Mesendoderm (in vitro differentiated cells): ENCODE results near the gene CYRIA.

ENCODE experiments used
- DNase-seq: peaks from one replicate; pipeline ENCODE4 v3.0.0; 2013
- H2AK5ac ChIP-seq: 2 replicates; pipeline ENCODE4 v1.6.1; 2013; ENCODE audit warnings: low read length, inconsistent platforms
- H2BK120ac ChIP-seq: 2 replicates; pipeline ENCODE4 v1.6.1; 2013; ENCODE audit warnings: low read depth, mild to moderate bottlenecking, low read length, moderate library complexity, mixed read lengths
- H2BK15ac ChIP-seq: replicated peaks from 2 replicates; pipeline ENCODE4 v1.6.1; 2013; ENCODE audit warnings: low read depth, mild to moderate bottlenecking, moderate library complexity
- H2BK5ac ChIP-seq: 2 replicates; pipeline ENCODE4 v1.6.1; 2013; ENCODE audit warnings: low read length, inconsistent platforms
- H3K18ac ChIP-seq: 2 replicates; pipeline ENCODE4 v1.6.1; 2013; ENCODE audit warnings: mild to moderate bottlenecking, low read length, mixed read lengths
- H3K23ac ChIP-seq: one replicate; pipeline ENCODE4 v1.6.1; 2013; ENCODE audit warnings: low read length
- H3K27ac ChIP-seq: 2 replicates; pipeline ENCODE4 v1.5.1; 2013; ENCODE audit warnings: low read depth, mild to moderate bottlenecking, inconsistent platforms, low read length, moderate library complexity
- H3K27me3 ChIP-seq: 2 replicates; pipeline ENCODE4 v1.6.1; 2013; ENCODE audit warnings: low read length, control low read depth, mild to moderate bottlenecking, inconsistent platforms; ENCODE audit not compliant: insufficient read depth, poor library complexity
- H3K36me3 ChIP-seq: 2 replicates; pipeline ENCODE4 v1.6.1; 2013; ENCODE audit warnings: low read length, inconsistent platforms; ENCODE audit not compliant: control insufficient read depth, insufficient read depth
- H3K4ac ChIP-seq: one replicate; pipeline ENCODE4 v1.6.1; 2013; ENCODE audit warnings: low read depth, mild to moderate bottlenecking, low read length, moderate library complexity
- H3K4me1 ChIP-seq: 2 replicates; pipeline ENCODE4 v1.6.1; 2013; ENCODE audit warnings: low read depth, low read length, inconsistent platforms; ENCODE audit not compliant: control insufficient read depth
- H3K4me2 ChIP-seq: 2 replicates; pipeline ENCODE4 v1.6.1; 2013; ENCODE audit warnings: low read length
- H3K4me3 ChIP-seq: 2 replicates; pipeline ENCODE4 v1.5.1; 2013; ENCODE audit warnings: mild to moderate bottlenecking, low read length
- H3K56ac ChIP-seq: one replicate; pipeline ENCODE4 v1.6.1; 2013; ENCODE audit warnings: low read length
- H3K79me1 ChIP-seq: 2 replicates; pipeline ENCODE4 v1.6.1; 2013; ENCODE audit warnings: low read length, inconsistent platforms
- H3K79me2 ChIP-seq: 2 replicates; pipeline ENCODE4 v1.6.1; 2013; ENCODE audit warnings: mild to moderate bottlenecking, low read length; ENCODE audit not compliant: control insufficient read depth, insufficient read depth
- H3K9ac ChIP-seq: 2 replicates; pipeline ENCODE4 v1.6.1; 2013; ENCODE audit warnings: low read length, inconsistent platforms
- H4K5ac ChIP-seq: one replicate; pipeline ENCODE4 v1.6.1; 2013; ENCODE audit warnings: low read length
- H4K8ac ChIP-seq: one replicate; pipeline ENCODE4 v1.6.1; 2013; ENCODE audit warnings: low read depth, mild to moderate bottlenecking, control low read depth, low read length, moderate library complexity
- WGBS: extraction: QIAGEN DNeasy Blood & Tissue Kit; methylation state at CpG from one replicate; pipeline ENCODE4 v1.1.7; 2013; ENCODE audit warnings: low lambda C conversion rate, missing lambda C conversion rate; ENCODE audit not compliant: insufficient coverage; ENCODE audit errors: extremely low coverage; 5-methylcytosine and 5-hydroxymethylcytosine counted together

CYRIA gene

DNA sequence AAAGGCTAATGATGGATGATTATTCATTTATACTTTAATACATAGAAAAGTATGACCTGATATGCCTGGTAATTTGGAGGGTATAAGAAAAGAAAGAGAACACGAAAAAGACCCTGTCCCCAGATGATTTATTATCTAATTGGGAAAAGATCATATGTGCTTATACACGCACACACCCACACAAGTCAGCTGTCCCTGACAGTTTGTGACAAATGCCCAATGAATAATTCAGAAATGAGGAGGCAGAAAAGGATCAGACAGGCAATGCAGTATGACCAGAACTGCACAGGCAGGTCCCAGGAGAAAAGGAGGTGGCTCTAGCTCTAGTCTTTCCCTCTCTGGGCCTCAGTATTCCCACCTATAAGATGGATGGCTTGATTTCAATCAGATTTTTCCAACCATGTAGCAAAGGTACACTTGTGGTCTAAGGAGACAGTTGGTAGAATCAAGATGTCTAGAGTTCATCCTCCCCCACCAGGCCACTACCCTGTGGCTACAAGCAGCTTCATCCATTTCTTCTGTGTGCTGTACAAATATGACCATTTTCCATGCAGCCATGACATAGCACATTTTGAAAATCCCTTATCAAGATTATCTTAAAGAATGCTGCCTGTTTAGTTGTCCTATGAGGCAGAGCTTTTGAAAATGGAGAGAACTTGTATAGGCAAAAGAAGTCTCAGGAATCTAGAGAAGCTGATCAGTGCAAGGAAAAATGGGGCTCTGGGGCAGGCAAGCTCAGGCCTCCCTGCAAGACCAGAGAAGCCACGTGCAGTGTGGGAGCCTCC is 19.7 kb downstream of the CYRIA start:
- Histone ChIP-seq H2BK5ac (no peak overlapping the region), H3K27me3 (no peaks in the 10 kb centered on the region), H4K5ac (no peak overlapping the region), H3K23ac (no peak overlapping the region), H2BK120ac (no peak overlapping the region), H3K79me1 (no peaks in the 10 kb centered on the region), H3K4ac (no peak overlapping the region), H3K4me3 (no peak overlapping the region), H2BK15ac (no peak overlapping the region), H2AK5ac (no peak overlapping the region), H3K36me3 (no peaks in the 10 kb centered on the region), H3K4me1 (no peaks in the 10 kb centered on the region), H3K4me2 (no peak overlapping the region), H3K9ac (no peak overlapping the region), H3K27ac (no peak overlapping the region), H3K56ac (no peak overlapping the region), H4K8ac (no peak overlapping the region), H3K79me2 (no peaks in the 10 kb centered on the region), H3K18ac (no peak overlapping the region)
- no CpG with 5 or more reads among the region's 3 CpGs for WGBS
- DNase-seq, result no peak

DNA sequence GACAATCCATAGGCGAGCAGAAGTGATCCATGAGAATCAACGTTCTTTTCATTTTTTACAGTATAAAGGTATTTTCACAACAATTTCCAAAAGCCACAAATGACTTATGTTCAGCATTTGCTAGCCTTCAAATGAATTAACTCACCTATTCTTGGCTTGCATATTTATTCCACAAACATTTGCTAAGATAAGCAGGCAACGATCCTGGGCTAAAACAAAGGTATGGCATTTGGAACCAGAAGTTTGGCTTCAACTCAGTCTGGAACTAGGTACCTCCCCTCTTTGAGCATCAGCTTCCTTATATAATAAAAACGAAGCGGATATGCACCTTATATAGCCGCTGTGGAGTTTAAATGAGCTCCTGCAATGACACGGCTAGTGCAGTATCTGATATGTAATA is 20.5 kb downstream of the CYRIA start:
- Histone ChIP-seq H3K9ac (no peak overlapping the region), H2BK15ac (no peak overlapping the region), H3K4me3 (no peak overlapping the region), H3K27ac (no peak overlapping the region), H3K4me1 (no peaks in the 10 kb centered on the region), H3K56ac (no peak overlapping the region), H4K5ac (no peak overlapping the region), H3K79me2 (no peaks in the 10 kb centered on the region), H3K23ac (no peak overlapping the region), H3K18ac (no peak overlapping the region), H2AK5ac (no peak overlapping the region), H3K36me3 (no peaks in the 10 kb centered on the region), H3K4ac (no peak overlapping the region), H3K4me2 (no peak overlapping the region), H4K8ac (no peak overlapping the region), H2BK120ac (no peak overlapping the region), H3K27me3 (no peaks in the 10 kb centered on the region), H2BK5ac (no peak overlapping the region), H3K79me1 (no peaks in the 10 kb centered on the region)
- DNase-seq, result no peak
- WGBS, result no CpG with 5 or more reads among the region's 7 CpGs

DNA sequence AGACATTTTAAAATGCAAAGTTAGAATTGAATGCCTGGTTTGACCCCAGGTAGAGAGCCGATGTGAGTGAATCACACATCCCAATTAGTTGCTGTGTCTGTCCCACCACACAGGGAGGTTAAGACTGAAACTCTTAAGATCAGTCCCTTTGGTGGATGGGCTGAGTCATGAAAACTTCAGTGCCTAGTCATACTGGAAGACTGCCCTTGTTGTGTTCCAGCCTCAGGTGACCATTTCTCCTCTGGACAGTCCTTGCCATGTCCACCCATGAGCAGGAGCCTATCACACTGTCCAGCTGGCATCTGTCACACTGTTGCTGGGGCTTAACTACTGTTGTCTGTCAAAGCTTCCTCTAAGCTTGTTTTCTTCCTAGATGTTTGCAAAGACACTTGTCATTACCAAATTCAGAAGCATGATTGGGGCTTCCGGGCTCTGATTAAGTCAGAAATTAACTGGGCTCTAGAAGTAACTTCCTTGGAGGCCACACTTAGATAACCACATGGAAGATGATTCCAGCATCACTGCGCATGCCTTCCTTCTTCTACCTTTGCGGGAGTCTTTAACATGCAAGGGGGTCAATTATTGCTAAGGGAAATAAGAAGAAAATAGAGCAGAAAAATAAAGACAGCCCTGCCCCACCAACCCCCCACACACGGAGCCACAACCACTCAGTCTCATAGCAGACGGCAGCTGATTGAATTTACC is 21.3 kb downstream of the CYRIA start:
- Histone ChIP-seq H3K4me3 (no peak overlapping the region), H3K79me2 (no peaks in the 10 kb centered on the region), H4K8ac (no peak overlapping the region), H3K23ac (no peak overlapping the region), H3K79me1 (no peaks in the 10 kb centered on the region), H2BK5ac (no peak overlapping the region), H3K56ac (no peak overlapping the region), H3K9ac (no peak overlapping the region), H3K18ac (no peak overlapping the region), H4K5ac (no peak overlapping the region), H2BK120ac (no peak overlapping the region), H3K4me2 (no peak overlapping the region), H2AK5ac (no peak overlapping the region), H3K4me1 (no peaks in the 10 kb centered on the region), H3K27ac (no peak overlapping the region), H2BK15ac (no peak overlapping the region), H3K27me3 (no peaks in the 10 kb centered on the region), H3K4ac (no peak overlapping the region), H3K36me3 (no peaks in the 10 kb centered on the region)
- no peak for DNase-seq
- no CpG with 5 or more reads among the region's 6 CpGs for WGBS

DNA sequence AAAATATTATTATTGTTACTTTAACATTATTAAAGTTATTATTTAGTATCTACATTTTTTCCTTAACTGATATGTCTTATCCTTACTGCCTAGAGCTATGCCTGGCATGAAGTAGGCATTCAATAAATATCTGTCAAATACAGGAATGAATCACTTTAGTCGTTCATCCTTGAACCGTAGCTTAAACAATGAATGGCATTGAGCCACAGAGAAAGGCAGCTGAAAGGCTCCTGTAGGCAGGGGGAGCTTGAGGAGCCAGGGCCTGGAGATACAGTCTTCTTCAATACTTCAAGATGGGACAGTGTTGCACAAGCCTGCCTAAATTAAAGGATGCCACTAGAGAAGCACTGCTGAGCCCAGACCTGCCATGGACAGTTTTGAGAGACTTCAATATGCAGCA is 22.5 kb downstream of the CYRIA start:
- Histone ChIP-seq H3K18ac (no peak overlapping the region), H3K4ac (no peak overlapping the region), H3K79me1 (no peaks in the 10 kb centered on the region), H3K27ac (no peak overlapping the region), H2AK5ac (no peak overlapping the region), H2BK120ac (no peak overlapping the region), H3K4me3 (no peak overlapping the region), H4K8ac (no peak overlapping the region), H3K9ac (no peak overlapping the region), H2BK15ac (no peak overlapping the region), H4K5ac (no peak overlapping the region), H2BK5ac (no peak overlapping the region), H3K27me3 (no peaks in the 10 kb centered on the region), H3K4me1 (no peaks in the 10 kb centered on the region), H3K56ac (no peak overlapping the region), H3K23ac (no peak overlapping the region), H3K4me2 (no peak overlapping the region), H3K36me3 (no peaks in the 10 kb centered on the region), H3K79me2 (no peaks in the 10 kb centered on the region)
- DNase-seq, result no peak
- WGBS, result no CpG with 5 or more reads among the region's 2 CpGs

DNA sequence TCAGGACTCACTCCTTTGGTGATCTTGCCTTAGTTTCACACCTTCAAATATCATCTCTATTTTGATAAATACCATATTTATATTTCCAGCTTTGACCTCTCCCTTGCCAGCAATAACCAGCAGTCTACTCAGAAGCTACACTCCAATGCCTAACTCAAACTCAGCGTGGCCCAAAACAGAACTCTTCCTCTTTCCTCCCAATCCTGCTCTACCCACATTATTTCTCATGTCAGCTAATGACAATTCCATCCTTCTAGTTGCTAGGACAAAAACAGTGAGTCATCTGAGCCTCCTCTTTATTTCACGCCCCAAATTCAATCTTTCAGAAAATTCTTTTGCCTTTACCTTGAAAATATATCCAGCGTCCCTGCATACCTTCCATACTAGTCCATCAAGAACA is 23.5 kb downstream of the CYRIA start:
- Histone ChIP-seq H3K27me3 (no peaks in the 10 kb centered on the region), H3K4me3 (no peak overlapping the region), H3K4me2 (no peak overlapping the region), H2BK15ac (no peak overlapping the region), H3K4ac (no peak overlapping the region), H2AK5ac (no peak overlapping the region), H2BK5ac (no peak overlapping the region), H4K5ac (no peak overlapping the region), H3K18ac (no peak overlapping the region), H3K23ac (no peak overlapping the region), H3K79me1 (no peaks in the 10 kb centered on the region), H4K8ac (no peak overlapping the region), H2BK120ac (no peak overlapping the region), H3K9ac (no peak overlapping the region), H3K36me3 (no peaks in the 10 kb centered on the region), H3K27ac (no peak overlapping the region), H3K79me2 (no peaks in the 10 kb centered on the region), H3K4me1 (no peaks in the 10 kb centered on the region), H3K56ac (no peak overlapping the region)
- WGBS, result no CpG with 5 or more reads among the region's 3 CpGs
- no peak for DNase-seq
